Calu3 (cell line): ENCODE results near the gene IFNA5. TPM values are rescaled to one million over a fixed set of nuclear protein-coding genes. Genes with fewer than 3 reads are reported as not detected.

Experiments used
- BruUV-seq: library from RNA; stranded (reverse); fragments of 400-500 nt; replicated peaks from 2 replicates; lab custom pipeline; 2021; lab: Mats Ljungman, UMichigan
- CTCF ChIA-PET: fragments of 300-600 bp; sonication (Branson Sonifier 250); formaldehyde crosslinking; loops from one replicate; lab custom pipeline; 2022; ENCODE audit warnings: antibody characterized with exemption; lab: Charles Lee
- DNase-seq: peaks from one replicate; pipeline ENCODE4 v3.0.0; 2022
- H3K27ac Mint-ChIP-seq: one replicate; pipeline ENCODE4 v1.8.0; 2022; ENCODE audit warnings: mixed read lengths; ENCODE audit not compliant: unreplicated experiment
- H3K27me3 Mint-ChIP-seq: one replicate; pipeline ENCODE4 v1.8.0; 2022; ENCODE audit warnings: mixed read lengths; ENCODE audit not compliant: unreplicated experiment
- H3K36me3 Mint-ChIP-seq: one replicate; pipeline ENCODE4 v1.8.0; 2022; ENCODE audit warnings: mild to moderate bottlenecking, moderate library complexity, mixed read lengths; ENCODE audit not compliant: insufficient read depth, unreplicated experiment
- H3K4me1 Mint-ChIP-seq: one replicate; pipeline ENCODE4 v1.8.0; 2022; ENCODE audit warnings: mild to moderate bottlenecking, low read depth, mixed read lengths; ENCODE audit not compliant: unreplicated experiment
- H3K4me3 Mint-ChIP-seq: one replicate; pipeline ENCODE4 v1.8.0; 2022; ENCODE audit warnings: mild to moderate bottlenecking, low read depth, moderate library complexity, mixed read lengths; ENCODE audit not compliant: unreplicated experiment
- H3K9me3 Mint-ChIP-seq: one replicate; pipeline ENCODE4 v1.8.0; 2022; ENCODE audit warnings: low read depth, mixed read lengths; ENCODE audit not compliant: unreplicated experiment
- CTCF ChIP-seq: fragments of 200-600 bp; IDR thresholded peaks from one replicate; pipeline ENCODE4 v1.8.0; 2022; ENCODE audit warnings: antibody characterized with exemption; ENCODE audit not compliant: unreplicated experiment
- intact Hi-C: fragments of 100-400 bp; cut with micrococcal nuclease; formaldehyde crosslinking; loops from one replicate; pipeline ENCODE4 v1.10.0; 2022; ENCODE audit not compliant: unreplicated experiment
- total RNA-seq: library from RNA; stranded (reverse); gene quantifications from 2 replicates; pipeline ENCODE4 v1.2.3, GENCODE V29; 2022

Gene IFNA5
- total RNA-seq, 1 experiment from 2014 or later = not detected

- no peaks in the 10 kb centered on the region for H3K36me3 Mint-ChIP-seq
- H3K9me3 Mint-ChIP-seq = peaks cover under 1% of the 10 kb centered on the region
- no peak for DNase-seq
- intact Hi-C loops = no loop called here
- TF ChIP-seq CTCF = no peak
- H3K4me3 Mint-ChIP-seq = no peak overlapping the region
- CTCF ChIA-PET = no interaction called here
- no peaks in the 10 kb centered on the region for H3K4me1 Mint-ChIP-seq
- BruUV-seq = no TSS peak
- peaks cover 13% of the 10 kb centered on the region for H3K27me3 Mint-ChIP-seq
- H3K27ac Mint-ChIP-seq = no peak overlapping the region
Observed at GRCh38 chr9:21281275-21281674, 23.8 kb downstream of the IFNA5 start.

DNA sequence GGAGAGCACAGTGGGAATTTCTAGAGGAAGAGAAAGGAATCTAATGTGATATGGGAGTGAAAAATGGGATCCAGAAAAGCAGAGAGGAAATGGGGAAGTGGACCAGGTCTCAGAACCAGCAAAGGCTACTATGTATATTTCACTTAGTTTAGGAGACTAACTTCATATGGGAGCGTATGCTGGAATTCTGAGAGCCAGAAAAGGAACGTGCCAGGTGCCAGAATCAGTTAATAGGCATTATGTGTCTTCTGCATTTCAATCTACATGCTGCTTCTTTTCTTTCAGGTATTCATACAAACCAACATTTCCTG is 36.8 kb downstream of the IFNA5 start:
- CTCF ChIA-PET = no interaction called here
- Mint-ChIP-seq H3K27ac (no peak overlapping the region), H3K9me3 (peaks cover 2% of the 10 kb centered on the region), H3K4me1 (no peaks in the 10 kb centered on the region), H3K4me3 (no peak overlapping the region), H3K27me3 (peaks cover 23% of the 10 kb centered on the region), H3K36me3 (no peaks in the 10 kb centered on the region)
- no TSS peak for BruUV-seq
- no peak for TF ChIP-seq CTCF
- DNase-seq = no peak
- intact Hi-C loops = no loop called here

DNA sequence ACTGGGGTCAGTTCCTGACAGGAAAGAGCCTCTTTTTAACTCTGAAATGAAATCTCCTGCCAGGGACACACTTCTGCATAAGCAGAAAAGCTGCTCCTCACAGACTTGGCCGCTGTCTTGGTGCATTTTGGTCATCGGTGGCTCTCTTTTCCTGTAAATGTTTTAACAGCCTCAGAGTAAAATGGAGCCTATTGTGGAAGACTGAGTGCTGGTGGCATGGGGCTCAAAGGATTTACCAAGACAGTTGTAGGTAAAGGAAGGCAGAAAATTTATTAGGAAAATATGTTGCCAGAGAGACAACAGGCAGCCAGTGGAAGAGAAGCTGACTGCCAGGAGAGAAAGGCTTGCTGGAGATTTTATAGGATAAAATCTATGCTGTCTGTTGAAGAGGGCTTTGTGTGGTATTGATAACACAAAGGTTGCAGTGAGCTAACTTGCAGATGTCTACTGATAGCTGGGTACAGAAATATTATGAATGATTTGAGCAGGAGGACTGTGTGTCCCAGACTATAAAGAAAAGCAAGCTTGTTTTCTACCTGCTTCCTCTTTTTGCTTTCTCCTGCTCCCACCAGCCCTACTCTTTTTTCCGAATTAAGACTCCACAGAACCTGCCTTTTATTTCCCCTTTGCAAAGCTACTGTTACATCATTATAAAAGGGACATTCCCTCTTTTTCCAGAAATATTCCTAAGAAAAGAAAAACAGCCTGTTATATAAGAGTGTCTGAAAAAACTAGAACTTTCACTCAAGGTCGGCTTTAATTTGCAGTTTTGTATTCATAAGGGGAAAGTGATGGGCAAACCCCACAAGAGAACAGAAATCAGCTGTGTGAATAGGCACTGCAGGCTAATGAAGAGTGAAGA is 37.4 kb downstream of the IFNA5 start:
- BruUV-seq = no TSS peak
- CTCF ChIA-PET = no interaction called here
- H3K4me1 Mint-ChIP-seq = no peaks in the 10 kb centered on the region
- DNase-seq = no peak
- no peak overlapping the region for H3K27ac Mint-ChIP-seq
- intact Hi-C loops = no loop called here
- H3K9me3 Mint-ChIP-seq = peaks cover 2% of the 10 kb centered on the region
- H3K4me3 Mint-ChIP-seq = no peak overlapping the region
- H3K36me3 Mint-ChIP-seq = no peaks in the 10 kb centered on the region
- H3K27me3 Mint-ChIP-seq = peaks cover 23% of the 10 kb centered on the region
- no peak for TF ChIP-seq CTCF

- CTCF ChIA-PET = interaction anchor here (0.6 kb wide), 1 partner anchor 205 kb away, joined by 3 read pairs; no protein-coding TSS in a partner anchor
- Mint-ChIP-seq H3K36me3 (no peaks in the 10 kb centered on the region), H3K4me3 (no peak overlapping the region), H3K27ac (no peak overlapping the region), H3K27me3 (peaks cover 23% of the 10 kb centered on the region), H3K4me1 (no peaks in the 10 kb centered on the region), H3K9me3 (peaks cover 2% of the 10 kb centered on the region)
- DNase-seq = no peak
- TF ChIP-seq CTCF = no peak
- intact Hi-C loops = no loop called here
- no TSS peak for BruUV-seq
Observed at GRCh38 chr9:21266733-21267484, 38.2 kb downstream of the IFNA5 start.
